Stimulated activated CD4-positive, alpha-beta T cell treated with anti-CD3 and anti-CD28 coated beads, TNF-alpha, amount 100 ng/mL, for 48 hours (primary cell): ENCODE data around the gene C2orf68.
"Not testable (repeated sequence)": the region's sequence is repeated elsewhere in the genome, so short reads cannot be mapped to it uniquely, and the experiment has no call there.

Source experiments
- DNase-seq, 3 donors: peaks; one replicate each; pipeline ENCODE4 v3.0.0-alpha.2; 2020; ENCODE audit warnings: low read depth in 3 of 3

The C2orf68 gene, protein sequence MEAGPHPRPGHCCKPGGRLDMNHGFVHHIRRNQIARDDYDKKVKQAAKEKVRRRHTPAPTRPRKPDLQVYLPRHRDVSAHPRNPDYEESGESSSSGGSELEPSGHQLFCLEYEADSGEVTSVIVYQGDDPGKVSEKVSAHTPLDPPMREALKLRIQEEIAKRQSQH

DNA sequence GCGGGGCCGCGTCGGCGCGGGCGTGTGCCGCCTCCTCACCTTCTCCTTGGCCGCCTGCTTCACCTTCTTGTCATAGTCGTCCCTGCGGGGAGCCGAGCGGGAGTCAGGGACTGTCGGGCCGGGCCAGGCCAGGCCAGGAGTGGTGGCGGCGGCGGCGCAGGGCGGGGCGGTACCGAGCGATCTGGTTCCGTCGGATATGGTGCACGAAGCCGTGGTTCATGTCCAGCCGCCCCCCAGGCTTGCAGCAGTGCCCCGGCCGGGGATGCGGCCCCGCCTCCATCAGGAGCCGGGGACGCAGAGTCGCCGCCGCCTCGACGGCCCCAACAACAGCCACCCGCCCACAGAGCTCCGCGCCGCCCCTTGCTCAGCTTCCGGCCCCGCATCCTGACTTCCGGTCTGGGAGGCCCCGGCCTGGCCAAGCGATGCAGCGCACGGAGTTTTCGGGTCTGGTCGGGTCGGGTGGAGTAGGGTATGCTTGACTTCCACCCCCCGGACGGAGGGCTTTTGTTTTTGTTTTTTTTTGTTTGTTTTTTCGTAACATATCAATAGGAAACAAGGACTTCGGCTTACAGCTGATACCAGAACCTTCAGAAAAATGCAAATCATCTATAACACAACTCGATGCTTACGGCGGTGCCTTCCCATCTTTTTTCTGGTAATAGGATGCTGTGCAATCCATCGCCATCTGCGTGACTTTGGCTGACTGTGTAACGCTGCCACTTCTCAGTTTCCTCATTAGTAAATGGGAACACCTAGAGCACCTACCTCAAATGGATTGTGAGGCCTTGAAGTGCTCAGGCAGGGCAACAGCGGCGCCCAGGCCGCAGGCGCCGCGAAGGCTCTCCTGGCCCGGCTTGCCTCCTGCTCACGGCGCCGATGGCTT, at the start of gene C2orf68:
Gene C2orf68, minus strand, starts transcription at position 362 of the 883 bp plus-strand sequence. Its CDS starts 82 bp downstream, at position 280.
- DNase-seq: peak; percentile 77 to 86 (median 77)

DNA sequence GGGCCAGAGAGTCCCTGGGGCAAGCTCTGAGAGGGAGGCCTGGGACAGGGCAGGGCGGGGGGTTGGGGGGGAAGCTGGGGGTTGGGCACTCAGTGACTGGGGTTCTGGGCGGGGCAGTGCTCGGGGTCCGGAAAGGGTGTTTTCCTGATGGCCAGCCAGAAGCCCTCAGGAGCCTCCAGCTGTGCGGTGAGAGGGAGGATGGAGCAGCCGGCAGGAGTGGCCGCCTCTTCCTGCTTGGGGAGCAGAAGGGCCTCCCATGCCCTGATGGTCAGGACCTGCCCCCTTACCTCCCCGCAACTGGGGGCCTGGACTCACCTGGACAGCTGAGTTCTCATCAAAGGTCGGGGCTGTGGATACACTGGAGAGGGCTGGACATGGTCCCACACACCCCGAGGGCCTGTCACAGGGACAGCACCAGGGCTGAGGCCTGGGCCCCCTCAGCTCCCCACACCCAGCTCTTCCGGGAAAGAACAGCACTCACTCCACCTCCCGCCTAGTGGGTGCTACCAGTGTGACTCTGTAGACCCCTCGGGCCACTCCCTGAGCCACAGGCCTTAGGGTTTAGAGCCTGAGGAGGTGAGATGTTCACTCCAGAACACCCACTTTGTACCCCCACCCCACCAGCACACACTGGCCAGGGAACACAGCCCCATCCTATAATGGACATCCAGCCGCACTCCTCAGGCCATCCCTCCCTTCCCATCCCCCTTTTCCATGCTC, 49.4 kb upstream of the C2orf68 start:
- no peak for DNase-seq

DNA sequence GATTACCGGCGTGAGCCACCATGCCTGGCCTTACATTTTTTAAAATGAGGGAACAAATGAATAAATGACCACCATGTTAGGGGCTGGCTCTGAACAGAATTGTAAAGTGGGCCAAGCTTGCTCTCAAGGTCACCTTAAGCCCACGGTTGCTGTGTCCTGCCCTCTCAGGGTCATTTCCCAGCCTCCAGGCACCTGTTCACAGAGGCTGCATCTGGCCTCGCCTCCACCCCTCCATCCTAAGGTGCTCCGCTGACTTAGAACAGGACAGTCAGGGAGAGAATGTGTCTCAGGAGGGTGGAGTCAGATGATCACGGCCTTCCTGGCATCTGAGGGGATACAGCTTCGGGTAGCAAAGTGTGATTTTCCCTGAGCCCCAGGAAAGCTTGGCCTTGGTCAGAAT, 48.9 kb upstream of the C2orf68 start:
- no peak for DNase-seq

DNA sequence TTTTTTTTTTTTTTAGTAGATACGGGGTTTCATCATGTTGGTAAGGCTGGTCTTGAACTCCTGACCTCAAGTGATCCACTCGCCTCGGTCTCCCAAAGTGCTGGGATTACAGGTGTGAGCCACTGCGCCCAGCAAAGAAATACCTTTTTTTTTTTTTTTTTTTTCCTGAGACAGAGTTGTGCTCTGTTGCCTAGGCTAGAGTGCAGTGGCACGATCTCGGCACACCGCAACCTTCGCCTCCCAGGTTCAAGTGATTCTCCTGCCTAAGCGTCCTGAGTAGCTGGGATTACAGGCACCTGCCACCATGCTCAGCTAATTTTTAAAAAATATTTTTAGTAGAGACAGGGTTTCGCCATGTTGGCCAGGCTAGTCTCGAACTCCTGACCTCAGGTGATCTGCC, 48.4 kb upstream of the C2orf68 start:
- DNase-seq: not testable (repeated sequence)

DNA sequence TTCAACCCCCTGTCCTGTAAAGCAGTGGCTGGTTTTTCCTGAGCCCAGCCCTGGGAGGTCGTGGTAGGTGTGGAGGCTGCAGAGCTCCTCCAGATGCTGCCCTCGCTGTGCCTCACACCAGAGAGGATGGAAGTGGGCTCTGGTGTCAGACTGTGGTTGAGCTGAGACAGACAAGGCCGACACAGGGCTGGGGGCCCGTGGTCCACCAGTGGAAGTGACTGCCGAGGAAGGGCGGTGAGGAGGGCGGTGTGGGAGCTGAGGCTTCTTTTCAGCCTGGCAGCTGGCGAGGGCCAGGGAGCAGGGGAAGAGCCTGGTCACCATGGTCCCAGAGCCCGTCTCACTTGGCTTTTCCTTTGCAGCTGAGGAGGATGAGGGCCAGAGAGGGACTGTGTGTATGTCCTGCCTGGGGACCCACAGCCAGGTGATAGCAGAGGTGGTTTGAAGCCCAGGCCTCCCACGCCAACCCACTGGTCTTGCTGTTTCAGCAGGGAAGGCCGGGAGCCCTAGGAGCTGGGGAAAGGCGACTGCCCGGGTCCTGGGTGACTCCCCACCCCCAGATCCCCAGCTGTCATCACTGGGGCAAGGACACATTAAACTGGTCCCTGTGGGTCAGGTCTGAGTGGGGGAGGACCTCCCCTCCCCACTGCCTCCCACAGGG, 47.6 kb upstream of the C2orf68 start:
- DNase-seq: no peak

DNA sequence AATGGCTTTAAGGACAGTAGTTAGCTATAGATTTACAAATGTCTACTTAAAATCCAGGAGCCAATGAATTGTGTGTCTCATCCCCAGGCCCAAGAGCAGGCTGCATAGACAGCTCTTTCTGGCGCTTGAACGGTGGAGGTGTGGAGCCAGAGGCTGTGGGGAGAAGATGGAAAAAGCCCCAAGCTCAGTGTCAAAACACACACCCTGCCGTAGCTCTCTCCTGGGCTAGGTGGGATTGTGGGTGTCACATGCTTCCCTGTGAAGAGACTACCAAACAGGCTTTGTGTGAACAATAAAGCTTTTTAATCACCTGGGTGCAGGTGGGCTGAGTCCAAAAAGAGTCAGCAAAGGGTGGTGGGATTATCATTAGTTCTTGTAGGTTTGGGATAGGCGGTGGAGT, 45.5 kb upstream of the C2orf68 start:
- DNase-seq: not testable (repeated sequence)

DNA sequence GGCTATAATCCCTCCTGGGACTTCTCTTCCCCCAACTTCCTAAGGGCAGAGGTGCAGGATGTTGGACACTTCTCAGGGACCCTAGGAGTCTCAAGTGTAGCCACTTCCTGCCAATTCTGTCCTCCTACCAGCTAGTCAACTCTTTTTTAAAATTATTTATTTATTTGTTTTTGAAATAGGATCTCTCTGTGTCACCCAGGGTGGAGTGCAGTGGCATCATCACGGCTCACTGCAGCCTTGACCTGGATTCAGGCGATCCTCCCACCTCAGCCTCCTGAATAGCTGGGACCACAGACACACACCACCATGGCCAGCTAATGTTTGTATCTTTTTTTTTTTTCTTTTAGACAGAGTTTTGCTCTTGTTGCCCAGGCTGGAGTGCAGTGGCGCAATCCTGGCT, 44.6 kb upstream of the C2orf68 start:
- no peak for DNase-seq

DNA sequence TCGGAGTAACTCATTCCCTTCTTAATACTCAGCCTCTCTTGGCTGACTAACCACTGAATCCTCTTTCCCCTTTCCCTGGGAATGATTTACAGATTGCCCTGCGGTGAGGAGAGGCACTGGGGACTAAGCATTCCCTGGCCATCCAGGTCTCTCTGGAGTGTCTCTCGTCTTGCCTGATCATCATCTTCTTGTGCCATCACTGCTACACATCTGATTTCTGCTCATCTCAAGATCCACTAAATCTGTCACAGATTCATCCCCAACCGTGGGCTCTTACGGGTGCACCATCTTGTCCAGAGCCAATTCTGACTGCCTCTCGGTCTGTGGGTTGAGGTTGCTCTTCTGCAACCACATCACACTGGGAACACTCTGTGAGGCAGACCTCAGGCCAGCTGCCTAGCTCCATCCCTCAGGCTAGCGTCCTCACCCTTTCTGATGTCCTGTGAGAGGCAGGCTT, 44.1 kb upstream of the C2orf68 start:
- DNase-seq: no peak

DNA sequence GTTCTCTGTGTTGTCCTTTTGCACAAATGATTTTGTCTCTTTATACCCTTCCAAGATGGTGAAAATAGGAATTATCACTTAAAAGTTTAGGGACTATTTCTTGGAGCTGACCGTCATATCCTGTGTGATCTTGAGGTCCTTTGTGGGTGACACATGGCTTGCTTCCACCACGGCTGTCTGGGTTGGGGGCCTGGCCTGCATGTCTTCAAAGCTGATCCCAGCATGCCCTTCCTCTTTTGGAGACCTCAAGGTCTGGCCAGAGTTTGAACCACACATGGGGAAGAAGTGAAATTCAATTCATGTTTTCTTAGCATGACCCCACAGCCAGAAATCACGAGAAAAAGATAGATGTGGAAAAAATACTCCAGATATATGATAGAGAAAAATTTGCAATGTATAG, 42.1 kb upstream of the C2orf68 start:
- DNase-seq: no peak

DNA sequence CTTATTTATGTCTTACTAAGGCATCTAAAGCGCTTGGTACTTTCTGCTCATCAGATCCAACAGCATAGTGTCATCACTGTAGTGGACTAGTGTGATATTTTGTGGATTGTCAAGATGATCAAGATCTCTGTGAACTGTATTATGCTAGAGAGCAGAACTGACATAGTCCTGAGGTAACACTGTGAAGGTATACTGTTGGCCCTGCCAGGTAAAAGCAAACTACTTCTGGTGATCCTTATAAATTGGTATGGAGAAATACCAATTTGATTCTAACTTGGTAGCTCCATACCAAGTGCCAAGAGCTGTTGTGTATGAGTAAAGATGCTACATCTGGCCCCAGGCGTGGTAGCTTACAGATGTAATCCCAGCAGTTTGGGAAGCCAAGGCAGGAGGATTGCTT, 40.2 kb upstream of the C2orf68 start:
- no peak for DNase-seq

DNA sequence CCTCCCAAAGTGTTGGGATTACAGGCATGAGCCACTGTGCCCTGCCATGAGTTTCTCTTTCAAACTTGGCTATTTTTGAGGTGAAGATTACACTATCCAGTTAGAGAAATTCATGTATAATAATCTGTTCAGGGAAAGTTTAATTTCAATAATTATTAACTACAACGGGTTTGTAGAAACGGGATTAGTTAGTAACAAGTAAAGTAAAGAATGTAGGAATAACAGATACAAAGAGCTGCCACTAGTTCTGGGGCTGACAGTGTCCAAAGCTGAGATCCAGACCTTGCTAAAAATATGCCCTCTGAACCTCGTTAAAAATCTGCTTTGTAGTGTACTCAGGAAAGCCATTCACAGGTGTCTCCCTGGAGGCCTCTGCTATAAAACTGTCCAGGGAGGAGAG, 39.2 kb upstream of the C2orf68 start:
- no peak for DNase-seq

DNA sequence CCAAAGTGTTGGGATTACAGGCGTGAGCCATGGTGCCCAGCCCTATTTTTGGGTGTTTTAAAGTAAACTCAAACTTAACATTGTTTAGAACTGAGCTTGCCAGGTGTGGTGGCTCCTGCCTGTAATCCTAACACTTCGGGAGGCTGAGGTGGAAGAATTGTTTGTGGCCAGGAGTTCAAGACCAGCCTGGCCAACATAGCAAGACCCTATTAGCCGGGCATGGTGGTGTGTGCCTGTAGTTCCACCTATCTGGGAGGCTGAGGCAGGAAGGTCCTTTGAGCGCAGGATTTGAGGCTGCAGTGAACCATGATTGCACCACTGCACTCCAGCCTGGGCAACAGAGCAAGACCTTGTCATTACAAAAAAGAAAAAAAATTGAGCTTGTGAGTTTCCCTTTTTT, 38.6 kb upstream of the C2orf68 start:
- no peak for DNase-seq

DNA sequence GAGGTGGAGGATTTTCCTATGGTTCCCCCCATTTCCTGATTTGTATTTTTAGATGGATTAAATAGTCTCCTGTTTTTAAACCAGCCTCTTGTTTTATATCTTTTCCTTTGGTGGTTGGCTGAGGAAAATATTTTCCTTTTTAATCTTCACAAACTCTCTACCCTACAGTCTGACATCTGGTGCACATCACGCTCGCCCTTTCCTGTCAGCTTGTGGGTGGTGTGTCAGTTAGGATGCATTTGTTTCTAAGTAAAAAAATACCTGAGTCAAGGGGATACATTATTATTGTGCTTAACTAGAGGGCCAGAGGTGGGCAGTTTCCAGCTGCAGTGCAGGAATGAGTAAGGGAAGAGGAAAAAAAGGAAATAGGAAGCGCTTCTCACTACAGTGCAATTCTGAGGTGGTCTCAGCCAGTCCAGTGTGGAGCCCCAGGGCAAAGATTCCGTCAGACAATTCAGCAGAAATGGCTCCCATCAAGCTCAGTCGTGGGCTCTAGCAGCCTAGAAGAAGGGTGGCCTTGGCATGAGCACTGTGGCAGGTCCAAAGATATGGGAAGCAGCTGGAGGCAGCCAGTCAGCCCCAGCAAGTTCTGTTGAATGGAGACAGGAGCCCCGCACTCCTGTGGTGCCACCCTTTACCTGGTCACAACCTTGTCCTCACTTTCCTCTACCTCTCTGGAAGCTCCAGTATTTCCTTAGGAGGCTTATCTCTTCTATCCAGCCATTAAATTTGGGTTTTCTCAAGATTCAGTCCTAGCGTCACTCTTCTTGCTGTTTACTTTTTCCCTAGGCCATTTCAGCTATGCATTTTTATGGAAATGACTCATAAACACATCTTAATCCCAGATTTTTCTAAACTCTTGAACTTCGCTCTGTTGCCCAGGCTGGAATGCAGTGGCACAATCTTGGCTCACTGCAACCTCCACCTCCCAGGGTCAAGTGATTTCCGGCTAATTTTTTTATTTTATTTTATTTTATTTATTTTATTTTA, 37.6 kb upstream of the C2orf68 start:
- no peak for DNase-seq

DNA sequence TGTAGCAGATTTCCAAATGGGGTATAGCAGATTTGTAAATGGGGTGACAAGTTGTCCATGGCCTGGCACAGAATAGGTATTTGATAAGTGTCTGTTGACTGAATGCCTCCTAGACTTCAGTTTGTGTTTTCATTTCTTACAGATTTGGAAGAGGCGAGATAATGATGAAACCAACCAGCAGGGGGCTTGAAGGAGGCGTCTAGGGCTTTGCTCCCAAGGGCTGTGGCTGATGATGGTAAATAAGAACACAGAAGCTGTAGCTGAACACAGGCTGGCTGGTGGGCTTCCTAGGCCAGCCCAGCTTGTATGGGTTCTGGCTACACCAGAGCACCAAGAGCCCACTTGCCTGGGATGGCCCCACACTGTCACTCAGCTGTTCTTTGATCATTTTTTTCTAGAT, 36.8 kb upstream of the C2orf68 start:
- peak in 1 of 3 donors; percentile 8 for DNase-seq

DNA sequence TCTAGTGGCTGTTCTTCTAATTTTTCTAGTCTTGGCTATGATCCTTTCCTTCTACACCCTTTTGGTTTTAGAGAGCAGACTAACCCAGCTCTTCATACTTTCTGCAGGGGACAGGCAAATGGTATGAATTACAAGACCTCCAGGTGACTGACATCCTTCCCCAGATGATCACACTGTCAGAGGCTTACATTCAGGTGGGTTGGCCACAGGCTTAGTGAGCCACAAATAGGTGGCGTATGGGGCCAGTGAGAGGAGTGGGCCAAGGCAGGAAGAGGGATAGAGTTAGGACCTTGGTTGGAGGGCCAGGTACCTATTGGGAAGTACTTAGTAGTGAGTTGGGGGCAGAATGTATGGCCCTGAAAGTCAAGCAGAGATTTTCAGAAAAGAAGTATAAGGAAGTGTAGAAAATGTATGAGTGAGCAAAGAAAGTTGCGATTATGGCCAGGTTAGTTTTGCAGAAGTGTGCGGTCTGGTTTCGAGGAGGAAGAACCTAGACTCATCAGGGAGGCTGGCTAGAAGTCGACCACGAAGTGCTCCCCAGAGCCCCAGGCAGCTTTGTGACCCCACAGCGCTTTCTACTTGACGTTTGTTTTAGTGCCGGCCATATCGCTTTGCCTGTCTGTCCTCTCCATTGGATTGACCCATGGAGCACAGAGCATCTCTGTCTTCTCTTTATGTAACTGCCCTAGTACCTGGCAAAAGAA, 36.1 kb upstream of the C2orf68 start:
- no peak for DNase-seq

DNA sequence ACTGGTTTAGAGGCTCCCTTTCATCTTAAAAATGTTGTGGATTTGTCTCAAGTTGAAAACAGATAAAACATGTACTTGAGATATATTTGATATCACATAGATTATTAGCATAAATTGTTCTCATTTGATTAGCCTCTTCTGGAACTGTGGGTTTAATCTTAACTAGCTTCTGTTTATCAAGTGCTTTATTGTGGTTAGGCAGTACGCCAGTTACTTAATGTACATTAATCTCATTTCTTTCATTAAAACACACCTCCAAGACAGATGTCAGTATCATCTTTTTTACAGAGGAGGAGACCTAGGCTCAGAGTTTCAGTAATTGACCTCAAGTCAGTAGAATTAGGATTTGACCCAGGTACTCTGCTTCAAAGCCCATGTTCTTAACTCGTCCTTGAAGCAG, 34.3 kb upstream of the C2orf68 start:
- no peak for DNase-seq

DNA sequence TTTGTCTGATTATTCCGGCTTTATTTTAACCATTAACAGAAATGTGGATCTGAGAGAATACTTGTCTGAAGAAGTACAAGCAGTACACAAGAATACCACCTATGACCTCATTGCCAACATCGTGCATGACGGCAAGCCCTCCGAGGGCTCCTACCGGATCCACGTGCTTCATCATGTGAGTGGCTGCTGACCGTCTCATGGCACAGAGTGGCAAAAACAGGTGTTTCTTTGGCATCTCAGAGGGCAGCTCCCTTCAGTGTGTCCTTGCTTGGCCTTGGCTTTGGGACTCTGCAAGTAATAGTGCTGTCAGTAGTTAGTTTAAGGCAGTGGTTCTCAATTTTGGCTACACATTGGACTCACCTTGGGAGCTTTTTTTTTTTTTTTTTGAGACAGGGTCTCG, 33.0 kb upstream of the C2orf68 start:
- no peak for DNase-seq

DNA sequence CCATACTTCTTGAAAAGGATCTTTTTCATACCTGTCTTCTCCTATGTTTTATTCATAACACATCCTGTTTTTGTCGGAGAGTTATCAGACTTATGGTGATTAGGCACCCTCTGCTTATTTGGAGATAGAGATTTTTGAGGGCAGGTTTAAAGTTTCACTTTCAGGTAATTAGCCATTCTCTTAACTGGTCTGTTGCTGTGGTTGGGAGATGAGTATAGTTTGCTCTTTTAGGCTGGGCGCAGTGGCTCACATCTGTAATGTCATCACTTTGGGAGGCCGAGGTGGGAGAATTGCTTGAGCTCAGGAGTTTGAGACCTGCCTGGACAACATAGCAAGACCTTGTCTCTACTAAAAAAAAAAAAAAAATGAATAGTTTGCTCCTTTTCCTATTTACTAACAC, 30.9 kb upstream of the C2orf68 start:
- no peak for DNase-seq

DNA sequence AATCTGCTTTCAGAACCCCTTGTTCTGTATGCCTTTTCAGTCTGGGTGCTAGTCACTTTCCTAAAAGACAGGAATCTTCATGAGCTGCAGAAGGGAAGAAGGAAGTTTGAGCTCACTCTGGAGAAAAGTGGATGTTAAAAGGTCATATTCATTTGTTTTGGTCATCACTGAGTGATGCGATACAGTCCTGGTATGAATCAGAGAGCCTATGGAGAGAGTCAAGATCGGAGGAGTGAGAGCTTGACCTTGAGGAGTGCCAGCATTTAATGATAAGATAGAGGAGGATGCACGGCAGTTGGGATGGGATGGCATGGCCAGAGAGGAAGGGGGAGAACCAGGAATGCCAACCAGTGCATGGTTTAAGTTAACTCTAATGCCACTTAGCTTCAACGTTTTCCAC, 23.8 kb upstream of the C2orf68 start:
- DNase-seq: no peak

DNA sequence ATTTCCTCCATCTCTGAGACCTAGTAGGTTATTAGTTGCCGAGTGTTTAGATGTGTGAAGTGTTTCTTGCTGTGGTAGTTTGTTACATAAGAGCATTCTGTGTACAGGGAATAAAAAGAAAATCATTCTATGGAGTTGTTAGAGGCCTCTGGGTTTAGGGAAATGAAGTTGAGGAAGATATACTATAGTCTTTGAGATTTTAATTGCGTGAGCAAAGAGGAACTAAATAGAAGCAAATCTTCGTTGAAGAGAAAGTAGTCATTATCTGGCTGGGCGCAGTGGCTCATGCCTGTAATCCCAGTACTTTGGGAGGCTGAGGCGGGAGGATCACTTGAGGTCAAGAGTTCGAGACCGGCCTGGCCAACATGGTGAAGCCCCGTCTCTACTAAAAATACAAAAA, 23.1 kb upstream of the C2orf68 start:
- no peak for DNase-seq
